GM21528 (cell line): ENCODE results near the gene GAL3ST1.
"Not testable (repeated sequence)": the region's sequence is repeated elsewhere in the genome, so short reads cannot be mapped to it uniquely, and the experiment has no call there.

Source experiments
- ATAC-seq: cut with Tn5 transposase; IDR thresholded peaks from one replicate; pipeline ENCODE4 v1.9.1; 2021; ENCODE audit warnings: mild to moderate bottlenecking, moderate library complexity; ENCODE audit not compliant: unreplicated experiment, low FRiP score

GAL3ST1 gene

DNA sequence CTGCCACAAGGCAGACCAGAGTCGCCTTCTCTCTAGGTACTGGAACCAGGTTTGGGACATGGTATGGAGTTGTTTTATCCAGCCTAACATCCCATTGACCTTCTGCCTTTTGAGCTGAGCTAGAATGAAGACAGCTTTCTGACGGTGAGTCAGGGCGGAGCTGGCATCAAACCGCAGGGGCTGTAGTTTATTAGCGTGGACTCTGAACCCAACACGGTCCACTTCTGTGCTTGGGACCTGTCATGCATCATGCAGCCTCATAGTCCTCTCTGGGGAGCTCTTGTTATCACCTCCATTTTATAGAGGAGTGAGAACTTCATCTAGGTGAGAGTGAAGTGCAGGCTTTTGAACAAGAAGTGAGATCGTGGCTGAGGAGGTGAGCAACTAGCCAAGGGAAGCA is 8.3 kb downstream of the GAL3ST1 start:
- ATAC-seq, result no peak

DNA sequence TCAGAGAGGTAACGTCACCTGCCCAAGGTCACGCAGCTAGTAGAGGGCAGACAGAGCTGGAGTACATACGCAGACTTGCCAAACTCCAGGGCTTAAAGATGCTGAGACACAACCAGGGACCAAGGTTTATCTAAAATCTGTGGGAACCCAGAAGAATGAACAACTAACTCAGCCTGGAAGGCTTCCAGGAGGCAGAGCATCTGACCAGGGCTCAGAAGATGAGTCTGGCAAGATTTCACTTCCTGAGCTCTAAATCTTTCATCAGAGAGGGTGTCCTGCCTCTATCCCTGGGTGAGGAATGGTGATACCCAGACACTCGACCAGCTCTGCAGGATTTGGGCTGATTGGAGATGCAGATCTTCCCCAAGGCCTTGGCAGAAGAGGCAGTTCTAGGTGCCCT is 9.1 kb downstream of the GAL3ST1 start:
- no peak for ATAC-seq

DNA sequence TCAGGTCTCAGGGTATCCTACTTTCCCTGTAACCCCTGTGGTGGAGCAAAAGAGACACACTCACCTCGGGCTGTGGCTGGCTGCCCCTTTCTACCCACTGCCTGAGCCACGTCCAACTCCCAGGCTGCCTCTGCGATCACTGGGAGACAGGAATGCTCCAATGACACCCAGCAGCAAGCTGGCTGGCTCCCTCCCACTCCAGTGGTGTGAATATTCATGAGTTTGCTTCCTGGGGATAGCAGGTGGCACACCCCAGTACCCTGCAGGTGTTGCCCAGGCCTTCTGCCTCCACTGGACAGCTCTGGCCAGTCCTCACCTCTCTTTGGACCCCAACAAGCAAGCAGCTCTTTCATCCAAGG is 9.7 kb downstream of the GAL3ST1 start:
- ATAC-seq, result no peak

DNA sequence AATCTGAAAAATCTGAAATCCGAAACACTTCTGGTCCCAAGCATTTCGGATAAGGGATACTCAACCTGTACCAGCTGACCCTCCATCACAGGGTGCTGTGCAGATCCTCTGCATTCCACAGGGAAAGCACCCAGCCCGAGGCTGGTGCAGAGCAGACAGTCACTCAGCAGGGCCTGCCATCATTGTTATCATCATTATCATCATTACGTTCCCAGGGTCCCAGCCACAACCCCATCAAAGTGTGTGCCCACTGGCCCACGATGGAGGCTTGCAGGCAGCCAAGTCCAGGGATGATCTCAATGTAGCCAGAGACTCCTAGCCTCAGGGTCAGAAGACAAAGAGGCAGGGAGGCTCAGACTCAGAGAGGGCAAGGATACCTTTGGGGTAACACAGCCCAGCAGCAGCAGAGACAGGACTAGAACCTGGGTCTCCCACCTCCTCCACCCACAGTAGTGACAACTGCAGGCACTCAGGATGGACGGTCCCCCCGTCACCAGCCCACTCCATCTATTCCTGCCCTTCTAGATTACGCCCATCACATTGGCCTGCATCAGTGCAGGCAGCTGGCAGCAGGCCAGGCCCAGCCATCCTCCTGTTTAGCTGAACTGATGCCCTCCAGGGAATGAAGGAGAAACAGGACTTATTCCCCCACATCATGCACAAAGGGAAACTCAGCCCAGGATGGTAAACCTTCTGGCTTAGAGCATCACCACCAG is 10.3 kb downstream of the GAL3ST1 start:
- ATAC-seq, result no peak

DNA sequence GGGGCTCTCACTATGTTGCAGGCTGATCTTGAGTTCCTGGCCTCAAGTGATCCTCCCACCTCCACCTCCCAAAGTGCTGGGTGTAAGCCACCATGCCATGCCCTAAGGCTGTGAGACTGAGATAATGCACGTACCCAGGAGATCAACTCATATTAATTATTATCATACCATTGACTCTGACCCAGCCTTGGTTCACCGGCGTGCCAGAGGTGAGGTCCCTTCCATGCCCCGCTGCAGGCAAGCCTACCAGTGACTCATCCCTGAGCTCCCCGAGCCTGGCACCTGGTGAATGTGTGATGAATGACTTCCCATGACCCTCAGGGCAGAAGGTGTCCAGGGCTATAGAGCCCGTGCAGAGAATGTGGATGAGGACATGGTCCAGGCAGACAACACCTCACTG is 12.1 kb downstream of the GAL3ST1 start:
- ATAC-seq, result no peak

DNA sequence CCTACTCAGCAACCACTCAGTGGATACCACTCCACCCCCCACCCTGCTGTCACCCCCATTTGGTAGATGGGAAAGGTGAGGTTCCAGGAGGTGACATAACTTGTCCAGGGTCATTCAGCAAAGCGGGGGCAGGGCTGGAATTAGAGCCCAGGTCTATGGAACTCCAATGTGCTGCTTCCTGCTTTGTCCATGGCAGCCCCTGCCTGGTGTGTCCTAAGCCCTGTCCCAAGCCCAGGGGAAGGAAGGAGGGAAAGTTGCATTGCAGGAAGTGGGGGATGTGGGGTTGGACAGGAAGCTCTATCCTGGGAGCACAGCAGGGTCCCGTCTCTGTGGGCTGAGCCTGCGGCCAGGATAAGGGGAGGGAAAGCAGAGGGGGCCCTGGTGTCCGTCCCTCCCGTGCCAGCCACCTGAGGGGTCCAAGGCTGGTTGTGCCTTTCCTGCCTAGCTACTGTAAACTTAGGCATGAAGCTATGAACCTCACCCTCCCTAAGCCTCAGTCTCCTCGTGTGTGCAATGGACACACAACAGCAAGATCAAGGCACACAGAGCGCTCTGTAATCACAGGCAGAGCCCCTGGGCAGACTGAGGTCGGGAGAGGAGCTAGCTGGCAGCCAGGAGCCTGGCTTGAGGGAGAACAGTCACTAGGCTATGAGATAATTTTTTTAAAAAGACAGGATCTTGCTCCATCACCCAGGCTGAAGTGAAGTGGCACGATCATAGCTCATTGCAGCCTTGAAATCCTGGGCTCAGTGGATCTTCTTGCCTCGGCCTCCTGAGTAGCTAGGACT is 12.9 kb downstream of the GAL3ST1 start:
- ATAC-seq, result no peak

DNA sequence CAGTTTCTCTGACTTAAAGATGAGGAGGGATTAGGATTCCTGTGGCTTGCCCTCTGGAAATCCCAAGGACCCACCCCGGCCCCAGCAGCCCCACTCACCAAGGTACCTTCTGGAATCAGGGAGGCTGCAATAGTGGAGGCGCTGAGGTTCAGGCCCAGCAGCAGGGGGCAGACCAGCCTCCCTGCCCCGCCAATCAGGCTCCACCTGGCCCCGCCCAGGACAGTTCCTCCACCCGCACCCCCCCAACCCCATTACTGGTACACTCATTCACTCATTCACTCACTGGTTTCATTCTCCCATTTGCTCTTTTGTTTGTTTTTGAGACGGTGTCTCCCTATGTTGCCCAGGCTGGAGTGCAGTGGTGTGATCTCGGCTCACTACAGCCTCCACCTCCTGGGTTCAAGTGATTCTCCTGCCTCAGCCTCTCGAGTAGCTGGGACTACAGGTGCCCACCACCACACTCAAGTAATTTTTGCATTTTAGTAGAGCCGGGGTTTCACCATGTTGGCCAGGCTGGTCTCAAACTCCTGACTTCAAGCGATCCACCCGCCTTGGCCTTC is 13.7 kb downstream of the GAL3ST1 start:
- not testable (repeated sequence) for ATAC-seq

DNA sequence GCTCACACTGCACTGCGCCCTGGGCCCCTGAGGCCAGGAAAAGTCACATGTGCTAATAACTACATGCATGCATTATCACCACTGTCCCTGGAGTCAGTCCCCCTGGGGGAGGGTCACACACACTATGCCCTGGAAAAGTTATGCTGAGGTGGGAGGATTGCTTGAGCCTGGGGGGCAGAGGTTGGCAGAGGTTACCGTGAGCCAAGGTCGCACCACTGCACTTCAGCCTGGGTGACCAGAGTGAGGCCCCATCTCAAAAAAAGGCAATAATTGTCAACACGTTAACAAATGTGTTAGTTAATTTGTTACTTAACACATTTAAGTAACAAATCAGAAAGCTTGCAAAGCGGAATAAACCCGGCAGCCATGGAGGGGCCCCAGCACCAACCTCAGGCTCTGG is 14.6 kb downstream of the GAL3ST1 start:
- no peak for ATAC-seq

DNA sequence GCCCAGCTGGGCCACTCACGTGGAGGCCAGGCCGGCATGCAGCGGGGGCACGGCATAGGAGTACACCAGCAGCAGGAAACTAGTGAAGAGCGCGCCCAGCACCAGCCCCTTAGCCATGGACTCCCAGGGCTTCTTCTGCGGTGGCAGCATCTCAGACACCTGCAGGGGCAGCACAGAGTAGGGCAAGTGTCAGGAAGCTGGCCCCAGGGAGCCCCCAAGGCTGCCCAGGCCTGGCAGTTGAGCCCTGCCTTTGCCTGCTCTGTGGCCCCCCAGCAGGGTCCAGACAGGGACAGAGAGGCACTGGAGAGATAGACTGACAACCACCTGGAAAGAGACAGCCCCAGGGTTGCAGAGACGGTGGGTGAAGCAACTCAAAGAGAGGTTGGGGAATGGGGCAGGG is 17.2 kb downstream of the GAL3ST1 start:
- no peak for ATAC-seq

DNA sequence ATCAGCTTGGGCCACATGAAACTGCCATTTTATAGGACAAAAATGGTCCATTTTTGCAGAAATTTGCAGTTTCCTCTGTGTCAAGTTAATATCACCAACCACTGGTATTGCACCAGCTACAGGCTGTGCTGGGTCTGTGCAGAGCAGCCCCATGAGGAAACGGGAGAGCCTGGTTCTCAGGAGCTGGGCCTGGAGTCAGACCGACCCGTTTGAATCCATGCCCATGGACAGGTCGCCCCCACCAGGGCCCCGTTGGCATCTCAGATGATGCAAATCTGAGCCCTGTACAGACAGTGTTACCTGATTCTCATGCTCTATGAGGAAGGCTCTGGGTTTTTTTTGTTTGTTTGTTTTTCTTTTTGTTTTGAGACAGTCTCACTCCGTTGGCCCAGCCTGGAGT is 18.1 kb downstream of the GAL3ST1 start:
- no peak for ATAC-seq

DNA sequence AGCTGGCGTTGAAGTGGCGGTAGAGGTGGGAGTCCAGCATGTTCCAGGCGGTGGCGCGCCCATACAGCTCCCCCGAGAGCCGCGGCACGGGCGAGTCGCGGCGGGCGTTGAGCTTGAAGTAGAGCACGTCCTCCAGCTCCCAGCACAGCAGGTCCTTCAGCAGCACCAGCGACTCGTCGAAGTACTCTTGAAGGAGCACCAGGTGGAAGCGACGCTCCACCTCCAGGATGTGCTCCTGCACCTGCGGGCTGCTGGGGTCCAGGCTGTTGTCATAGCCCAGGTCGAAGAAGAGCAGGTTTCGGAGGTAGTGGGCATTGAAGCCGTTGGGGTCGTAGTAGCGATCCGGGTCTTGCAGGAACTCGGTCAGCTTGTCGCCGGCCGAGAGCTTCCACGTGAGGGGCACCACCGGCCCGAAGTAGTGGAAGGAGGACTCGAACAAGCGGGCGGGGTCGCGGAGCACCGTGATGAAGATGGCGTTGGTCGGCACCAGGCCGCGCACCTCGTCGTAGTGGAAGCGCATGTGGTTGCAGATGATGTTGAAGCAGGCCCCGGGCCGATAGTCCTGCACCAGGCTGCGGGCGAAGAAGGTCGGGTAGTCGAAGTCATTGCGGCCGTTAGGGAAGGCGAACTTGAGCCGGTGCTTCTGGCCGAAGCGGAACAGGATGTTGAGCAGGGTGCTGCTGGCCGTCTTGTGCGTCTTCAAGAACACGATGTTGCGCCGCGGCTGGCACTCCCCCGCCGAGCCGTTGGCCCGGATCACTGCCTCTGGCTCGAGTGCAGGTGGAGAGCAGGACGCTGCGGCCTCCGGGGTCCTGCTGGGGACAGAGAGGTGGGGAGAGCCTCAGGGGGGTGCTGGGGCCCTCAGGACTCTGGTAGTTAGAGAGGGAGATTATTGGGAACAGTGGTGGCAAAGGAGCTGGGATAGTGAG is 18.9 kb downstream of the GAL3ST1 start:
- ATAC-seq, result no peak

DNA sequence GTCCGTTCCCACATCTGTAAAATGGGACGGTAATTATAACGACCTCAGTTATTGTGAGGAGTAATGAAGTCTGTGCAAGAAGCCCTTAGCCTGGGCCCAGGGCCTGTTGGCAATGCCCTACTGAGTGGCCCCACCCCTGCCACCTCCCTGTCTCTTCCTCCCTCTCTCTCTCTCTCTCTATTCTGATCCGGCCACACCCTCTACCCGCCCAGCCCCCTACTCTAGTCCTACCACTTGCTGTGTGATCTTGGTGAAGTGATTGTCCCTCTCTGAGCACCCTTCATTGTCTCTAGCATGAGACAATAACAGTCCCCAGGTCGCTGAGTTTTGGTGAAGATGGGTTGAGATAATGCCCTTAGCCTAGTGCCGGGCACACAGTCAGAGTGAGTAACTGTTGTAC is 20.5 kb downstream of the GAL3ST1 start:
- ATAC-seq, result no peak

DNA sequence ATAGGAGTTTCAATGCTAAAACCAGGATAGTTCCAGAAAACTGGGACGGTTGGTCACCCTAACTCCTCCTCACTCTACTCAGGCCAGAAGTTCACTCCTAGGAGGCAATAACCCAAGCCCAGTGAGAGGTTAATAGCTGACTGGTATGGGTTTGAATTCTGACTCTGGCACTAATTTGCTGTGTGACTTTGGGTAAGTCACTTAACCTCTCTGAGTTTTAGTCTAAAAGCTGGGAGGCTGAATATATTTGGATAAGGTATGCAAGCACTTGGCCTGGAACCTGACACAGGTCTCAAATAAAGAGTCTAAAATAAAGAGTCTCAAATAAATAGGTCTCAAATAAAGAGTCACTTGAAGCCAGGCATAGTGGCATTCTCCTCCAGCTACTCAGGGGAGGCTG is 21.7 kb downstream of the GAL3ST1 start:
- ATAC-seq, result no peak

DNA sequence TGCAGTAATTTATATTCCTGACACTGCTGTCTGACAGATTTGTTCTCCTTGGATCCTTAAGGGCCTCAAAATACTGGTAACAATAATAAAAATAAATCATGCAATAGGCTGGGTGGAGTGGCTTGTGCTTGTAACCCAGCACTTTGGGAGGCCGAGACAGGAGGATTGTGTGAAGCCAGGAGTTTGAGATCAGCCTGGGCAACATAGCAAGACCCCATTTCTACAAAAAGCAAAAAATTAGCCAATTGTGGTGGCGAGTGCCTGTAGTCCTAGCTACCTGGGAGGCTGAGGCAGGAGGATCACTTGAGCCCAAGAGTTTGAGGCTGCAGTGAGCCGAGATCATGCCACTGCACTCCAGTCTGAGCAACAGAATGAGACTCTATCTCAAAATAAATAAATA is 22.7 kb downstream of the GAL3ST1 start:
- not testable (repeated sequence) for ATAC-seq

DNA sequence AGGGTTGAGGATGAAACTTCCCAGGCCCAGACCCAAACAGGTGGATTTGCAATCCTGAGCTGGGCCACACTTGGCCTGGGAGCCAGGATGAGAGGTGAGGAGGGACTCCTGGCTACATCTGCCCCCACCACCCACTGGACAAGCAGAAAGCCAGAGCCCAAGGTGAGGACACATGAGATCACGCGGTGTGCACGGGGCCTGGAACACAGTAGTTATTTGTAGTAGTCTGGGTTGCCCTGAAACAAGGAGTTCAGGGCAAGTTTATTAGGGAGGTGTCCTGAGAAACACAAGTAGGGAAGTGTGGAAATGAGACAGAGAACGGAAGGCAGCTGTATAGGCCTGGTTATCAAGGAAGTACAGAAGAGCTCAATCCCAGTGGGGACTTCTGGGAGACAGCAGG is 27.3 kb downstream of the GAL3ST1 start:
- ATAC-seq, result no peak

DNA sequence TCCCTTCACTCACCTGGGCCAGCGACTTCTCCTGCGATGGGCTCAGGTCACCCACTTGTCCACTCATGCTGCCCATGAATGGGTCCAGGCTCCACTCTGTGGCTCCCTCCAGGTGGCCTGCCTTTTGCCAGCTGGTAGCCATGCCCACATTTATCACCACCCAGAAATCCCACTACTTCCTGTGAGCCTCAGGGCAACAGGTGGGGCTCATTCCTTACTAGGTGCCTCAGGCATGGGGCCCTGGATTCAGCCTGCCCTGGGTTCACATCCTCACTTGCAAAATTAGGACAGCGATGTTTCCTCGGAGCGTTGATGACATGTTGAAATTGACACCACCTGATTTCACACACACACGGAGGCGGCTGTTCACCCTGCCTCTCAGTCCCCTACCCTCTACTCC is 27.8 kb downstream of the GAL3ST1 start, which contains the start of gene SEC14L6:
TSS of gene SEC14L6 (minus strand) at position 126 of the 400 bp plus-strand sequence. CDS start at position 67, 59 bp downstream.
- no peak for ATAC-seq

DNA sequence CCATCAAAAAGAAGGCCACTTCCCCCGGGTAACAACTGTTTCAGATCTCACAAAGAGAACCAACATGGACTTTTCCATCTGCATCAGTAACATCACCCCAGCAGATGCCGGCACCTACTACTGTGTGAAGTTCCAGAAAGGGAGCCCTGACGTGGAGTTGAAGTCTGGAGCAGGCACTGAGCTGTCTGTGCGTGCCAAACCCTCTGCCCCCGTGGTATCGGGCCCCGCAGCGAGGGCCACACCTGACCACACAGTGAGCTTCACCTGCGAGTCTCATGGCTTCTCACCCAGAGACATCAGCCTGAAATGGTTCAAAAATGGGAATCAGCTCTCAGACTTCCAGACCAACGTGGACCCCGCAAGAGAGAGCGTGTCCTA is 31.7 kb downstream of the GAL3ST1 start:
- ATAC-seq, result no peak

DNA sequence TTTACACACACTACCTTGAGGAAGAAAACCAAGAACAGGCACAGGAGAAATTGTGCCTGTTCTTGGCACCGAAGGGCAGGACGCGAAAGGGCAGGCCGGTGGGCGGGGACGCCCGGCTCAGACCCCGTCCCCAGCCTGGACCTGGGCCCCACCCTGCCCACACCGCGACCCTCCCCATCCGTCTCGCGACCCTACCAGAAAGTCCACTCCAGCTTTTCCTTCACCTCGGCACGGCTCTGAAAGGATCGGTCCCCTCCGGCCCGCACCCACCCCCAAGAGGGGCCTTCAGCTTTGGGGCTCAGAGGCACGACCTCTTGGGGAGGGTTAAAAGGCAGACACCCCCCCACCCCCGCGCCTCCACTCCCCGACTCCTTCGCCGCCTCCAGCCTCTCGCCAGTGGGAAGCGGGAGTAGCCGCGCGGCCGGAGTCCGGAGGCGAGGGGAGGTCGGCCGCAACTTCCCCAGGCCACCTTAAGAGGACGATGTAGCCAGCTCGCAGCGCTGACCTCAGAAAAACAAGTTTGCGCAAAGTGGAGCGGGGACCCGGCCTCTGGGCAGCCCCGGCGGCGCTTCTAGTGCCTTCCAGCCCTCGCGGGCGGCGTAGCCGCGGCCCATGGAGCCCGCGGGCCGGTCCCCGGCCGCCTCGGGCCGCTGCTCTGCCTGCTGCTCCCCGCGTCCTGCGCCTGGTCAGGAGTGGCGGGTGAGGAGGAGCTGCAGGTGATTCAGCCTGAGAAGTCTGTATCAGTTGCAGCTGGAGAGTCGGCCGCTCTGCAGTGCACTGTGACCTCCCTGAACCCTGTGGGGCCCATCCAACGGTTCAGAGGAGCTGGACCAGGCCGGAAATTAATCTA is 32.3 kb downstream of the GAL3ST1 start:
- no peak for ATAC-seq

DNA sequence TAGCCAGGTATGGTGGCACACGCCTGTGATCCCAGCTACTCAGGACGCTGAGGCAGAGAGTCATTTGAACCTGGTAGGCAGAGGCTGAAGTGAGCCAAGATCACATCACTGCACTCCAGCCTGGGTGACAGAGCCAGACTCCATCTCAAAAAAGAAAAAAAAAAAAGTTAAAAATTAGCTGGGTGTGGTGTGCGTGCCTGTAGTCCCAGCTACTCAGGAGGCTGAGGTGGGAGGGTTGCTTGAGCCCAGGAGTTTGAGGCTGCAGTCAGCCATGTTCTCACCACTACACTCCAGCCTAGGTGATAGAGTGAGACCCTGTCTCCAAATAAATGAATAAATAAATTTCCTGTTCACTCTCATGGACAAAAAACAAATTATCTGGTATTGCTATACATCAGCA is 33.0 kb downstream of the GAL3ST1 start:
- ATAC-seq, result not testable (repeated sequence)

DNA sequence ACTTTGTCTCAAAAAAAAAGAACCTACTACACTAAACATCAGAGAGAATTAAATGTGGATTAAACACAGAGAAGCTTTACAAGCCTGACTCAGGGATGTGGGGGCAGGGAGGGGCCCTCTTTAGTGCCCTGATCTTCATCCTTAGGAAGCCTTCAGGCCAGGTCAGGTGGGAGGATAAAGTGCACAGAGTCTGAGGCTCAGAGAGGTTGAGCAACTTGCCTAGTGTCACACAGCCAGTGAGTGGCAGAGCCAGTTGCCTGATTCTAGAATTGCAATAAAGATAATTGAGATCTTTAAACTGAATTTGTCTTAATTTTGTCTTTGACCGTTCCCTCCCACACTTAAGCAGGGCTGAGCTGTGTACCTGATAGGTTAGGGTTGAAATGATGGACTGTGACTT is 35.1 kb downstream of the GAL3ST1 start:
- ATAC-seq, result no peak
